ENCODE results near the gene USF3. TPM values are rescaled to one million over a fixed set of nuclear protein-coding genes. Genes with fewer than 3 reads are reported as not detected.

USF3 gene
- total and polyA plus RNA-seq, 2 of the 13 experiments (the other 11 are each of a cell fraction or from before 2014, with no cell fraction given): 6.3 to 15.2 TPM

GRCh38 chr3:113730550-113730949 lies 34.1 kb upstream of the USF3 start:
- DNase-seq (ENCODE audit: low spot score): no peak
- ChIA-PET POLR2A (no interaction called here), CTCF (ENCODE audit: low intra/inter-chr PET ratio, low total read pairs) (no interaction called here)
- no peak for ATAC-seq
- Histone ChIP-seq H3K27ac (ENCODE audit: extremely low read length, insufficient read depth, low read length) (no peak overlapping the region), H3K4me2 (ENCODE audit: low read depth, low read length) (no peak overlapping the region), H3K4me1 (ENCODE audit: insufficient read depth, low read length) (peaks cover 4% of the 10 kb centered on the region), H3K27me3 (ENCODE audit: control insufficient read depth in 1 of 2, insufficient read depth in 2 of 2, low read length in 2 of 2) (no peaks in the 10 kb centered on the region), H3K4me3 (replicated peaks in 1 of 3; ENCODE audit: insufficient read depth in 1 of 3, low read depth in 2 of 3, low read length in 3 of 3) (no peak overlapping the region), H3K79me2 (ENCODE audit: insufficient read depth, low read length) (peaks cover 97% of the 10 kb centered on the region), H2AFZ (ENCODE audit: low read length) (no peak overlapping the region), H3K36me3 (replicated peaks in 1 of 2; ENCODE audit: control insufficient read depth in 1 of 2, insufficient read depth in 2 of 2, low read length in 2 of 2) (peaks cover 2 to 7% of the 10 kb centered on the region in 2 experiments; a peak in 3 of 5 replicates), H3K9ac (ENCODE audit: insufficient read depth, low read depth, low read length) (no peak overlapping the region), H3K9me3 (ENCODE audit: low read length) (no peaks in the 10 kb centered on the region), H4K20me1 (ENCODE audit: insufficient read depth, low read length) (peaks cover 20% of the 10 kb centered on the region)
- 100% methylated on average over 1 of the region's 1 CpG for WGBS (ENCODE audit: low lambda C conversion rate)
- in situ Hi-C loops (cut with HindIII; ENCODE audit: extremely low pct_ligation_motif_present, low pct_unique_long_range_greater_than_20kb): no loop called here
- FAIRE-seq: no peak
- intact Hi-C loops (cut with micrococcal nuclease; ENCODE audit: unreplicated experiment): no loop called here
- TF ChIP-seq REXO4 (CRISPR knock-in tag; IDR thresholded peaks at IDR 0.05; ENCODE audit: borderline replicate concordance) (no peak), ZNF143 (CRISPR knock-in tag; IDR thresholded peaks at IDR 0.05) (no peak), MIER2 (CRISPR knock-in tag; IDR thresholded peaks at IDR 0.05) (no peak), ZNF800 (CRISPR knock-in tag; IDR thresholded peaks at IDR 0.05) (no peak), GRHL1 (CRISPR knock-in tag; conservative IDR thresholded peaks at IDR 0.05) (no peak), KDM3A (CRISPR knock-in tag; IDR thresholded peaks at IDR 0.05; ENCODE audit: low read depth) (no peak), ZNF790 (CRISPR knock-in tag; IDR thresholded peaks at IDR 0.05; ENCODE audit: borderline replicate concordance) (no peak), ZNF589 (CRISPR knock-in tag; conservative IDR thresholded peaks at IDR 0.05) (no peak), NFKBIZ (CRISPR knock-in tag; IDR thresholded peaks at IDR 0.05) (no peak), ZSCAN30 (CRISPR knock-in tag; IDR thresholded peaks at IDR 0.05) (no peak), ZNF598 (CRISPR knock-in tag; IDR thresholded peaks at IDR 0.05; ENCODE audit: borderline replicate concordance) (no peak), ZNF160 (CRISPR knock-in tag; IDR thresholded peaks at IDR 0.05) (no peak)
- BruUV-seq (replicated peaks): no TSS peak
